Measurements from ENCODE around the gene SAMD4A. TPM values are rescaled to one million over a fixed set of nuclear protein-coding genes. Genes with fewer than 3 reads are reported as not detected.

The SAMD4A gene
- total RNA-seq, 1 experiment from 2014 or later: 9.2 TPM

- peak; percentile 79 for DNase-seq (ENCODE audit: low read depth)
Observed at GRCh38 chr14:54565785-54566409, 1.0 kb upstream of the SAMD4A start.

GRCh38 chr14:54567224-54567638, 303 bp downstream of the SAMD4A start:
- DNase-seq (ENCODE audit: low read depth): no peak

- peak; percentile 56 for DNase-seq (ENCODE audit: low read depth)
Observed at GRCh38 chr14:54567639-54568561, 972 bp downstream of the SAMD4A start.

GRCh38 chr14:54568821-54569595, 2.1 kb downstream of the SAMD4A start:
- peak; percentile 31 for DNase-seq (ENCODE audit: low read depth)

- no peak for DNase-seq (ENCODE audit: low read depth)
Observed at GRCh38 chr14:54570047-54570446, 3.1 kb downstream of the SAMD4A start.

GRCh38 chr14:54570631-54571415, 3.9 kb downstream of the SAMD4A start:
- DNase-seq (ENCODE audit: low read depth): peak; percentile 80

GRCh38 chr14:54572316-54572715, 5.4 kb downstream of the SAMD4A start:
- DNase-seq (ENCODE audit: low read depth): peak; percentile 50

- DNase-seq (ENCODE audit: low read depth): no peak
Observed at GRCh38 chr14:54574528-54574927, 7.6 kb downstream of the SAMD4A start.

- no peak for DNase-seq (ENCODE audit: low read depth)
Observed at GRCh38 chr14:54577494-54577893, 10.6 kb downstream of the SAMD4A start.

- DNase-seq (ENCODE audit: low read depth): peak; percentile 45
Observed at GRCh38 chr14:54577977-54578376, 11.0 kb downstream of the SAMD4A start.

- DNase-seq (ENCODE audit: low read depth): peak; percentile 48
Observed at GRCh38 chr14:54579621-54580020, 12.7 kb downstream of the SAMD4A start.

GRCh38 chr14:54580933-54581332, 14.0 kb downstream of the SAMD4A start:
- DNase-seq (ENCODE audit: low read depth): no peak

- no peak for DNase-seq (ENCODE audit: low read depth)
Observed at GRCh38 chr14:54582334-54582733, 15.4 kb downstream of the SAMD4A start.

- no peak for DNase-seq (ENCODE audit: low read depth)
Observed at GRCh38 chr14:54584097-54584496, 17.2 kb downstream of the SAMD4A start.

- DNase-seq (ENCODE audit: low read depth): no peak
Observed at GRCh38 chr14:54585214-54585613, 18.3 kb downstream of the SAMD4A start.

GRCh38 chr14:54589076-54589475, 22.1 kb downstream of the SAMD4A start:
- DNase-seq (ENCODE audit: low read depth): peak; percentile 65

GRCh38 chr14:54589843-54590242, 22.9 kb downstream of the SAMD4A start:
- DNase-seq (ENCODE audit: low read depth): peak; percentile 64

- peak; percentile 20 for DNase-seq (ENCODE audit: low read depth)
Observed at GRCh38 chr14:54590481-54590880, 23.6 kb downstream of the SAMD4A start.

- peak; percentile 52 for DNase-seq (ENCODE audit: low read depth)
Observed at GRCh38 chr14:54591461-54591860, 24.5 kb downstream of the SAMD4A start.

GRCh38 chr14:54591866-54592265, 24.9 kb downstream of the SAMD4A start:
- no peak for DNase-seq (ENCODE audit: low read depth)

GRCh38 chr14:54593860-54594259, 26.9 kb downstream of the SAMD4A start:
- no peak for DNase-seq (ENCODE audit: low read depth)

Measured in LHCN-M2 (cell line).